GM19035 (cell line): ENCODE results near the gene CTIF.

ENCODE experiments used
- ATAC-seq: cut with Tn5 transposase; IDR thresholded peaks from one replicate; pipeline ENCODE4 v1.9.1; 2021; ENCODE audit not compliant: unreplicated experiment

Gene CTIF

GRCh38 chr18:48721312-48721711, 182.5 kb downstream of the CTIF start:
- ATAC-seq, result no peak

- ATAC-seq, result no peak
Measured at GRCh38 chr18:48723016-48723415, 184.2 kb downstream of the CTIF start.

- ATAC-seq, result no peak
Measured at GRCh38 chr18:48723837-48724236, 185.0 kb downstream of the CTIF start.

- no peak for ATAC-seq
Measured at GRCh38 chr18:48724442-48724841, 185.6 kb downstream of the CTIF start.

GRCh38 chr18:48724939-48725338, 186.1 kb downstream of the CTIF start:
- ATAC-seq, result no peak

- ATAC-seq, result no peak
Measured at GRCh38 chr18:48725562-48725961, 186.7 kb downstream of the CTIF start.

- no peak for ATAC-seq
Measured at GRCh38 chr18:48727681-48728080, 188.8 kb downstream of the CTIF start.

GRCh38 chr18:48728204-48728833, 189.5 kb downstream of the CTIF start:
- no peak for ATAC-seq

- ATAC-seq, result no peak
Measured at GRCh38 chr18:48729404-48729803, 190.6 kb downstream of the CTIF start.

GRCh38 chr18:48730010-48730409, 191.2 kb downstream of the CTIF start:
- no peak for ATAC-seq

- no peak for ATAC-seq
Measured at GRCh38 chr18:48732767-48733424, 194.1 kb downstream of the CTIF start.

GRCh38 chr18:48733643-48734253, 194.9 kb downstream of the CTIF start:
- ATAC-seq, result no peak

- no peak for ATAC-seq
Measured at GRCh38 chr18:48734460-48734859, 195.6 kb downstream of the CTIF start.

GRCh38 chr18:48735080-48735676, 196.3 kb downstream of the CTIF start:
- ATAC-seq, result no peak

GRCh38 chr18:48735681-48736255, 196.9 kb downstream of the CTIF start:
- ATAC-seq, result no peak

- no peak for ATAC-seq
Measured at GRCh38 chr18:48736321-48737260, 197.8 kb downstream of the CTIF start.

GRCh38 chr18:48739266-48740067, 200.6 kb downstream of the CTIF start:
- no peak for ATAC-seq

- ATAC-seq, result no peak
Measured at GRCh38 chr18:48740068-48740440, 201.2 kb downstream of the CTIF start.

- no peak for ATAC-seq
Measured at GRCh38 chr18:48740851-48741485, 202.1 kb downstream of the CTIF start.
